Measurements from ENCODE around the gene OPTC. TPM values are rescaled to one million over a fixed set of nuclear protein-coding genes. Genes with fewer than 3 reads are reported as not detected.

The OPTC gene
- total RNA-seq, 1 donor from 2014 or later = not detected

- DNase-seq = peak; percentile 72
- intact Hi-C loops (cut with DNase I) = no loop called here
- ATAC-seq (ENCODE audit: poor library complexity) = peak; percentile 62
These were observed 13.3 kb upstream of the OPTC start for GRCh38 chr1:203480525-203481084.

- ATAC-seq (ENCODE audit: poor library complexity) (no peak), DNase-seq (no peak)
- intact Hi-C loops (cut with DNase I) = no loop called here
These were observed 12.8 kb upstream of the OPTC start for GRCh38 chr1:203481196-203481595.

- ATAC-seq (ENCODE audit: poor library complexity) = peak; percentile 26
- DNase-seq = no peak
- intact Hi-C loops (cut with DNase I) = loop anchor here (2.0 to 5.0 kb wide), 2 partner anchors 146 to 219 kb away; no protein-coding TSS in a partner anchor
These were observed 7.2 kb upstream of the OPTC start for GRCh38 chr1:203486618-203487370.

- intact Hi-C loops (cut with DNase I) = loop anchor here (5.0 kb wide), 1 partner anchor 221 kb away; no protein-coding TSS in a partner anchor
- DNase-seq (no peak), ATAC-seq (ENCODE audit: poor library complexity) (no peak)
These were observed 5.4 kb upstream of the OPTC start for GRCh38 chr1:203488539-203488938.

- ATAC-seq (ENCODE audit: poor library complexity) = no peak
- no peak for DNase-seq
- intact Hi-C loops (cut with DNase I) = no loop called here
These were observed 3.3 kb upstream of the OPTC start for GRCh38 chr1:203490607-203491006.

GRCh38 chr1:203491664-203492063 is 2.3 kb upstream of the OPTC start:
- no peak for DNase-seq
- ATAC-seq (ENCODE audit: poor library complexity) = no peak
- intact Hi-C loops (cut with DNase I) = no loop called here

GRCh38 chr1:203492082-203492747 is 1.7 kb upstream of the OPTC start:
- intact Hi-C loops (cut with DNase I) = no loop called here
- no peak for ATAC-seq (ENCODE audit: poor library complexity)

GRCh38 chr1:203492748-203493130 is 1.2 kb upstream of the OPTC start:
- ATAC-seq (ENCODE audit: poor library complexity) = no peak
- no peak for DNase-seq
- intact Hi-C loops (cut with DNase I) = no loop called here

More at GRCh38 chr1:203492082-203492747, 1.7 kb upstream of the OPTC start:
- no peak for DNase-seq

- ATAC-seq (ENCODE audit: poor library complexity) (no peak), DNase-seq (no peak)
- intact Hi-C loops (cut with DNase I) = no loop called here
These were observed 1.9 kb downstream of the OPTC start for GRCh38 chr1:203495845-203496244.

- DNase-seq = no peak
- intact Hi-C loops (cut with DNase I) = no loop called here
- no peak for ATAC-seq (ENCODE audit: poor library complexity)
These were observed 3.4 kb downstream of the OPTC start for GRCh38 chr1:203497269-203497777.

- intact Hi-C loops (cut with DNase I) = loop anchor here (10.0 kb wide), 1 partner anchor 275 kb away; no protein-coding TSS in a partner anchor
- DNase-seq (no peak), ATAC-seq (ENCODE audit: poor library complexity) (no peak)
These were observed 5.8 kb downstream of the OPTC start for GRCh38 chr1:203499643-203500278.

GRCh38 chr1:203500279-203500678 is 6.3 kb downstream of the OPTC start:
- DNase-seq = no peak
- intact Hi-C loops (cut with DNase I) = loop anchor here (10.0 kb wide), 1 partner anchor 275 kb away; no protein-coding TSS in a partner anchor
- no peak for ATAC-seq (ENCODE audit: poor library complexity)

- ATAC-seq (ENCODE audit: poor library complexity) (no peak), DNase-seq (no peak)
- intact Hi-C loops (cut with DNase I) = loop anchor here (2.0 to 10.0 kb wide), 2 partner anchors 199 to 271 kb away; no protein-coding TSS in a partner anchor
These were observed 9.9 kb downstream of the OPTC start for GRCh38 chr1:203503836-203504235.

- intact Hi-C loops (cut with DNase I) = loop anchor here (2.0 to 10.0 kb wide), 4 partner anchors 103 to 270 kb away; partner anchors contain the start of gene ATP2B4
- DNase-seq (peak; percentile 85), ATAC-seq (ENCODE audit: poor library complexity) (peak; percentile 64)
These were observed 10.7 kb downstream of the OPTC start for GRCh38 chr1:203504400-203505250.

GRCh38 chr1:203505526-203506204 is 11.7 kb downstream of the OPTC start:
- intact Hi-C loops (cut with DNase I) = loop anchor here (2.0 to 10.0 kb wide), 4 partner anchors 102 to 269 kb away; partner anchors contain the start of gene ATP2B4
- DNase-seq = no peak
- ATAC-seq (ENCODE audit: poor library complexity) = no peak

- no peak for DNase-seq
- peak; percentile 51 for ATAC-seq (ENCODE audit: poor library complexity)
- intact Hi-C loops (cut with DNase I) = loop anchor here (5.0 to 10.0 kb wide), 3 partner anchors 100 to 268 kb away; partner anchors contain the start of gene ATP2B4
These were observed 13.1 kb downstream of the OPTC start for GRCh38 chr1:203506858-203507626.

All from Right ventricle myocardium superior (tissue), 1 donor.